Left renal cortex interstitium (tissue), 4 donors: ENCODE measurements around the gene ARFGAP1. TPM values are rescaled to one million over a fixed set of nuclear protein-coding genes. Genes with fewer than 3 reads are reported as not detected.

Experiments used
- DNase-seq, 4 donors: peaks; one replicate each; pipeline ENCODE4 v3.0.0-alpha.2; 2013; ENCODE audit warnings: low read depth in 4 of 4, low spot score in 2 of 4, missing footprints in 1 of 4
- polyA plus RNA-seq, 4 donors: library from polyadenylated mRNA; unstranded; fragments of 120-200 nt; gene quantifications; one replicate each; pipeline ENCODE4 v1.2.1, GENCODE V29; 2013; ENCODE audit not compliant: insufficient read length in 4 of 4

ARFGAP1 gene
- polyA plus RNA-seq, 4 donors = 53.9 to 90.8 (median 73.9) TPM

DNA sequence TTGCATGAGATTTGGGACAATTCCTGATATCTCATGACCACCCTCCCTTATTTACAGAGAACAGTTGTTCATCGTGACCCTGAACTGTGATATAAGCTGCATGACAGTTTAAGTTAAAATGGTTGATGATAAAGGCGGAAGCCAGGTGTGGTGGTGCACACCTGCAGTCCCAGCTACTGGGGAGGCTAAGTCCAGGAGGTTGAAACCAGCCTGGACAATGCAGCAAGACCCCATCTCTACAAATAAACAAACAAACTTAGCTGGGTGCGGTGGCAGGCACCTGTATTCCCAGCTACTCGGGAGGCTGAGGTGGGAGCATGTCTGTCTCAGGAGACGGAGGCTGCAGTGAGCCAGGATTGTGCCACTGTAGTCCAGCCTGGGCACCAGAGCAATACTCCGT is 44.4 kb downstream of the ARFGAP1 start:
- no peak for DNase-seq

DNA sequence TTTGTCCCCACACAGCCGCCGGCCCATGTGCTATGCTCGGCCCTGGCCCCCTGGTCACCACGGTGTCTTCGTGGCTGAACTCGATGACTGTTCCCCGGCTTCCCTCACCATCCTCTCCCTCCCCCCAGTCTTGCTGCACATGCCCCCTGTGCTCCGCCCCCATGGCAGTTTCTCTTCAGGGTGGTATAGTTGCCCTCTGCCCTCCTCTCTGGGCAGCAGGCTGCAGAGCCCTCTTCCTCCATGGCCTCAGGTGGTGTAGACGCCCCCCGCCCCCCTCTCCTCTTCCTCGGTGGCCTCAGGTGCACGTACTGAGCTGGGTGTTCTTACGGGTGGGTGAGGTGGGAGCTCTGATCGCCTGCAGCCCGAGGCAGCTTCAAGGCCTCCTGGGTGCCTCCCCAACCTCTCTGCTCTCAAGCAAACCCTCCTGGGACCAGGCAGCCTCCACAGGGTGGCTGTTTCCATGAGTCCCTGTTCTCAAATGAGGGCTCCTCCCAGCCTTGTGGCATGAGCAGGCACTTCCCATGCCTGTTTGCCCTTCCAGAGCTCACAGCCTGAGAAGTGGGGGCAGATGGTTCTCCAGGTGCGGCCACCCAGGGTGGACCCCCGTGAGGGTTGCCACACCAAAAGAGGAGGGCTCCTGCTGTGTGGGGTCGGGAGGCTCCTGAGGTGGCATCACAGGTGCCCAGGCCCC is 45.1 kb downstream of the ARFGAP1 start:
- no peak for DNase-seq

DNA sequence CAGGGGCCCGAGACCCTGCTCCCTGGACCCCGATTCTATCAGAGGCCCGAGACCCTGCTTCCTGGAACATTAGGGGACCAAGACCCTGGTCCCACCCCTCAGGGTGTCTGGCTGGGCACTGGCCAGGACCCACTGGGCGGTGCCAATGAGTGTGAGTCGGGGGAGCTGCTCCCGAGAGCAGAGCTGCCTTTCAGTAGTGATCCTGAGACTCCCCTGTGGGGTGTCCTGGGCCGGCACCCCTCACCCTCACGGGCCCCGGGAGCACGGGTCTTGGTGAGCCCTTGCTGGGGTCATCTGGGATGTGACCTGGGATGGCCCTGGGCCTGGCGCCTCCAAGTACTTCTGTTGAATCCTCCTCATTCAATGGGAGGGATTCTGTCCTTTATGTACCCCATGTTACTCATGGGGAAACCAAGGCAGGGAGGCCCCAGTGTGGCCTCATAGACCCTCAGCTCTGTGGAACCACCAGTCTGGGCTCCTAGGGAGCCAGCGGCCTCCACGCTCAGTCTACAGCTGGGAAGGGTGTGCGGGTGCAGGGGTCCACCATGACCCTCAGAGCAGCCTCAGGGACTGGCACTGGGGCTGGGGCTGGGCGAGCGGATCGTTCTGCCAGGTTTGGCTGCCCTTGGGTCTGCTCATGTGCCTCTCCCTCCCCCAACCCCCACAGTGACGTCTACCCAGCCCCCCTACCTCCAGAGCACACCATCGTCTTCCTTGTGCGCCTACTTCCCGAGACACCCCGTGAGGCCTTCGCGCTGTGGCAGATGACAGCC is 46.0 kb downstream of the ARFGAP1 start:
- DNase-seq = no peak

DNA sequence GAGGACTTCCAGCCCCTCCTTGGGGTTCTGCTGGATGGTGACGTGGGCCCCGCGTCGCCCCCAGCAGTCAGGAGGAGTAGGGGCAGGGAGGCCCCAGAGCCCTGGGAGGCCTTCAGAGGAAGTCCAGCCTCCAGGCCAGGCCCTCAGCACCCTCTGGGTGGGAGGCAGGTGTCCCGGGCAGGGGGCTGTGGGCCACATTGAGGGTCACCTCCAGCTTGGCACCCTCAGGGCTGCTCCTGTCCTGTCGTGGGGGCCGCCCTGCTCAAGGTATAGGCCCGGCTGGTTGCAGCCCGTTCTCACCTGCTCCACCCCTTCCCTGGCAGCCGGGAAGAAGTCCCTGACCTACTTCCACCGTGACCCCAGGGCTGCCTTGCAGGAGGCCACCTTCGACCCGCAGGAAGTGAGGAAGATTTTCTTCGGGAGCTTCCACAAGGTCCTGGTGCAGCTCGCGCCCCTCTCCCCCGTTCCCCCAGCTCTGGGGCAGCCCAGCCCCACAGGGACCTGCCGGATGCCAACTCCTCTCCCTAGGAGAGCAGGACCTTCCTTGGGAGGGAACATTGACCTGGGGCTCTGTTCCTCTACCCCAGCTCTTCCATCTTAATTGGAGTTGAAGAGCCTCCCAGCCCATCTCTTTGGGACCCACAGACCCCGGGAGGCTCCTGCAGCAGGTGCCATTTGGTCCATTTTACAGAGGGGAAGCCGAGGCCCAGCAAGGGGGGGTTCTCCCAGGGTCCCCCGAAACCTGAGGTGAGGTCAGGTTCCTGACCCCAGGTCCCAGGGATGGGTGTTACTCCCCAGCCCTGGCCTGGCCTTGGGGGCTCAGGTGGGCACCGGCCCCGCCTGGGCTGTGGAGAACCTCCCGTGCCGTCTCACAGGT is 46.8 kb downstream of the ARFGAP1 start:
- DNase-seq = no peak

DNA sequence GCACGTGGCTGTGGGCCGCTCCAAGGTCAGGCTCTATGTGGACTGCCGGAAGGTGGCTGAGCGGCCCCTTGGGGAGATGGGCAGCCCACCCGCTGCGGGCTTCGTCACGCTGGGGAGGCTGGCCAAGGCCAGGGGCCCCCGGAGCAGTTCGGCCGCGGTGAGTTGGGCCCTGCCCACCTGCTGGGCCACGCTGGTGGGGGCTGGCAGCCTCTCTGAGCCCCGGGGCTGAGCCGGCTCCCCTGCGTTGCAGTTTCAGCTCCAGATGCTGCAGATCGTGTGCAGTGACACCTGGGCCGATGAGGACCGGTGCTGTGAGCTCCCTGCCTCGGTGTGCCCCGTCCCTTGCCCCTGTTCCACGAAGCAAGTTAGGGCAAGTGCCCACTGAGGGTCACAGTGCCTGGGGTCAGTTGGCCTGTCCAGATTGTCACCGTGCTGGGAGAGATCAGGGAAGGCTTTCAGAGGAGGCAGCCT is 47.5 kb downstream of the ARFGAP1 start:
- no peak for DNase-seq

DNA sequence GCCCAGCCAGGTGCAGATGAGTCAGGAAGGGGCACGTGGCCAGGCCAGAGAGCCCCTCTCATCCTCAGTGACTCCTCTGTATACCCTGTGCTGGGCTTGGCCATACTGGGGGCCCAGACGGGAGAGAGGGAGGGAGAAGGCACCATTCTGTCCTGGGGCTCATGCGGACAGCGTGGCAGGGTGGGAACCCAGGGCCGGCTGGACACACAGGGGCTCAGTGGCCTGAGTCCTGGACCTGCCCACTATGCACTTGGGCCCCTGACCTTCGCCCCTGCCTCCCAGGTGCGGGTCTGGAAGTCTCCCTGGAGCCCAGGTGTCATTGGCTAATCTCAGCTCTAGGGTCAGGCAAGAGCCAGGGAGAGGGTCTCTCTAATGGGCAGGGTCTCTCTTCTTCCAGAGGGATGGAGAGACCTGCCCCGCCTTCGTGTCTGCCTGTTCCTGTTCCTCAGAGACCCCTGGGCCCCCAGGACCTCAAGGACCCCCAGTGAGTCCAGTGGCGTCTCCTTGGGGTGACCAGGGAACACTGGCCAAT is 48.1 kb downstream of the ARFGAP1 start:
- DNase-seq = no peak

DNA sequence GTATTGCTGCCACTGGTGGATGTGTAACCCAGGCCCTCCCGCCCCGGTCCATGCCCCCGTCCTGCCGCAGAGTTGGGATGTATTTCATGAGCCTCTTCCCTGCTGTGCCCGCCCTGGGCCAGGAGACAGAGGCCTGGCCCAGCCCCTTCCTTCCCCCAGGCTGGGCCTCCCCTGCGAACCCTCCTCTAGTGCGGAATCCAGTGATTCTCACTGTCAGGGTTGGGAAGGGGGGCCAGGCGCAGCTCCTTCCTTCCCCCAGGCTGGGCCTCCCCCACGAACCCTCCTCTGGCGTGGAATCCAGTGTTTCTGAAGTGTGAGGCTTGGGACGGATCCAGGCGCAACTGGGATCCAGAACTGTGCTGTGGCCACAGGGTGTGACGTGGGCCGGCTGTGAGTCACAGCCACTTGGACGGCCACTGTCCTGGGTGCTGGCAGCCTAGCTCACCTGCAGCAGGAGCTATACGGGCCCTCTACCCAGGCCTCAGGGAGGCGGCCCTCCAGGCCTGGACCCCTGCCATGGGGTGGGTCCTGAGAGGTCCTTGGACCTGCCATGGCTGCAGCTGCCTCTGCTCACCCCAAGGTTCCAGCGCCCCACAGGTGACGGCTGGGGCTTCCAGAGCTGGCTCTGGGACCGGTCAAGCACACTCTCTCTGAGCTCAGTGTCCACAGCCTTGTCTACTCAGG is 48.7 kb downstream of the ARFGAP1 start:
- no peak for DNase-seq

DNA sequence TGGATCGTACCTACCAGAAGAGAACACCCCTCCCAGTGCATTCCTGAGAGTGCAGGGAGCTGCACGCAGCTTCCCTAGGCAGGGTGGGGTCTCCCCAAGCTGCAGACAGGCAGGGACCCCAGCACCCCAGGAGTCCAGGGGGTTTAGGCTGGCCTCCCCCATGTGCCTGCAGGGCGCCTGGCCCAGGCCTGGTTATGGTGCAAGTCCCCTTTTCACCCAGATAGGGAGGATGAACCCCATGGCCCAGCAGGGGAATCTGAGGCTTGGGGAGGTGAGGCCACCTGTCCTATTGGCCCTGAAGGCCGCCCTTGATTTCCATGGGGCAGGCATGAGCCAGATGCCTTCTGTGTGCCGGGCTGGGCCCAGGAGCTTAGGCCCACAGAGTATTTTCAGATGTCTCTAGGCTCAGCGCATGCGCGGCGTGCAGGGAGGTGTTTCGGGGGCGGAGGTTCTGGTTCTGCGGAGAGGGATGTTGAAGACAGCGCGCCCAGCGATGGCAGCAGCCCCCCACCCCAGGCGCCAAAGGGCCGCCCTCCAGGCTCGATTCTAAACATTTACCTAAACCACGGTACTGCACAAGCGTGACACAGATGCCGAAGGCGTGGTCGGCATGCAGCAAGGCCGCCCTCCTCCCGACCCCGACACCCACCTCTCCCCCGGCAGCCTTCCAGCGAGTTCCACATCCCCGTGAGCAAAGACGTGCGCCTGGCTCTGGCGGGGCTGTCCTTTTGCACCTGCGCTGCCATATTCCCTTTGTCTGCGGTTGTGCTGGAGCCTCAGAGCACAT is 49.7 kb downstream of the ARFGAP1 start:
- no peak for DNase-seq

DNA sequence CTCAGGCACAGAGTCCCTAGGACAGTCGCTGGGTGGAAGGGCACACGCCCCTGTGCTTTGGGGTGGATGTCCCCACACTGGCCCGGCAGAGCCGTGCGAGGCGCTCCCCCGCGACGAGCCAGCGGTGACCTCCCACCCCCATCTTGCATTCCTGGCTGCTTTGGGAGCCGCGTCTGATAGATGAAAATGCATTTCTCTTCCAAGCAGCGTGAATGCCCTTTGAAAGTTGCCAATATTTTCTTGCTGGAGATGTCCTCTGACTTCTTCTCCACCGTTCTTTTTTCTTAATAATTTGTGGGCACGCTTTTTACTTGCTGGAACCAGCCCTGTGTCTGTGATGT is 50.3 kb downstream of the ARFGAP1 start:
- DNase-seq = no peak

DNA sequence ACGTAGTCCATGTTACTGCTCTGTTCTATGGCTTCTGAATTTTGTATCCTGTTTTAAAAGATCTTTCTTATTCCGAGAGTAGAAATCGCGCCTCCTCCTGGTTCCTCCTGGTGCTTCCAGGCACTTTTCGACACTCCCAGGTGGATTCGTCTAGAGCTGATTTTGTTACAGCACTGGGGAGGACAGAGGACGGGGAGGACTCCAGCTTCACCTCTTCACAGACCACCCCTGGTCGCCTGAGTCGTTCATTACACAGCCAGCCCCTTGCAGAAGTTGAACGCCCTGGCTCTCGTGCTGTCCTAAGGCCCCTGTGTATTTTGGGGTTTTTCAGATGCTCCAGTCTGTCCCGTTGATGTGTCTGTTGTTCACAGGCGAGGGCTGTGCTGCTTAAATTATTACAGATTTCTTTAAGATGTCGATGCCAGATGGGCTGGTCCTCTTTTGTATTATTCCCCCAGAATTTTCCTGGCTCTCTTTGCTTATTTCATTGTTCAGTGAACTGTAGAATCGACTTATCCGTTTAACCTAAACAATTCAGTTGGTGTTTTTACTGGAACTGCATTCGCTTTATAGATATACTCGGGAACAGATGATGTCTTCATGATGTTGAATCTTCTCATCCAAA is 50.9 kb downstream of the ARFGAP1 start:
- no peak for DNase-seq

DNA sequence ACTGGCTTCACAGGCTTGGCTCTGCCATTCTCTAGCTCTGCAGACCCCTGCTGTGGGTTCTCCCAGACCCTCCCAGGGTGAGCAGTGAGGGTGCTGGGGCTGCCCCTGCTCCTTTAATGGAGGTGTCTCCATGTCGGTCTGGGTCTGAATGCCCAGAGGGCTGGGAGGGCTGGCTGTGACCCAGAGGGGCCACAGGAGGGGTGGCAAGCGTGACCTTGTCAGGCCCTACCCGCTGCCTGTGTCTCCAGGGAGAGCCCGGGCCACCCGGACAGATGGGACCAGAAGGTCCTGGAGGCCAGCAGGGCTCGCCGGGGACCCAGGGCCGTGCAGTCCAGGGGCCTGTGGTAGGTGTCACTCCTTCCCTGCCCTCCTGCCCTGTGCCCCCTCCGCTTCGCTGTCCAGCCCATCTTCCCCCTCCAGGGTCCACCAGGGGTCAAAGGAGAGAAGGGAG is 52.4 kb downstream of the ARFGAP1 start:
- no peak for DNase-seq

DNA sequence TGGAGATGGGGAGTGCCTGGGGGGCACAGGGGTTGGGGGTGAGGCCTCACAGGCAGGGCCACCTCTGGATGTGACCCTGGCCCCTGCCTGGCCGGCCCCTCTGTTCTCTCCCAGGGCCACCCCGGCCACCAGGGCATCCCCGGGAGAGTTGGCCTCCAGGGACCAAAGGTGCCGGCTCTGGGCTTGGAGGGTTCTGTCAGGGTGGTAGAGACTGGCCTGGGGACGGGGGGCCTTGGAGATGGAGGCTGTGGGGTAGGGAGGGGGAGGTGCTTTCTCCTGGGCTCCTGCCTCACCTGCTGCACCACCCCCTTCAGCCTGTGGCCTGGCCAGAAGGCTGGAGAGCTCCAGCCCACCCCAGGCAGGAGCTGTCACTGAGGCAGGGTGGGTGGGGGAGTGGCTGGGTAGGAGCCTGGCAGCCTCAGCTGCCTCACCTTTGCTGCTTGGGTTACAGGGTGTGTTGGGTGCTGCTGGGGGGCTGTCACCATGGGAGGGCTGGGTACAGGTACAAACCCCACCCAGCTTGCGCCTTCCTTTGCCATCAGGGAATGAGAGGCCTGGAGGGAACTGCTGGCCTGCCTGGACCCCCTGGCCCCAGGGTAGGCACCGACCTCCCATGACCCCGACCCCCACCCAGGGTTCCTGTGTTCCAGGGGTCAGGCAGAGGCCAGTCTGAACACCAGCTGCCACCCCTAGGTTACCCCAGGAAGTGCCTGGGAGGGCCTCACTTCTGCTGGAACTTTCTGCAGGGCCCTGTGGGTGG is 53.1 kb downstream of the ARFGAP1 start:
- no peak for DNase-seq

DNA sequence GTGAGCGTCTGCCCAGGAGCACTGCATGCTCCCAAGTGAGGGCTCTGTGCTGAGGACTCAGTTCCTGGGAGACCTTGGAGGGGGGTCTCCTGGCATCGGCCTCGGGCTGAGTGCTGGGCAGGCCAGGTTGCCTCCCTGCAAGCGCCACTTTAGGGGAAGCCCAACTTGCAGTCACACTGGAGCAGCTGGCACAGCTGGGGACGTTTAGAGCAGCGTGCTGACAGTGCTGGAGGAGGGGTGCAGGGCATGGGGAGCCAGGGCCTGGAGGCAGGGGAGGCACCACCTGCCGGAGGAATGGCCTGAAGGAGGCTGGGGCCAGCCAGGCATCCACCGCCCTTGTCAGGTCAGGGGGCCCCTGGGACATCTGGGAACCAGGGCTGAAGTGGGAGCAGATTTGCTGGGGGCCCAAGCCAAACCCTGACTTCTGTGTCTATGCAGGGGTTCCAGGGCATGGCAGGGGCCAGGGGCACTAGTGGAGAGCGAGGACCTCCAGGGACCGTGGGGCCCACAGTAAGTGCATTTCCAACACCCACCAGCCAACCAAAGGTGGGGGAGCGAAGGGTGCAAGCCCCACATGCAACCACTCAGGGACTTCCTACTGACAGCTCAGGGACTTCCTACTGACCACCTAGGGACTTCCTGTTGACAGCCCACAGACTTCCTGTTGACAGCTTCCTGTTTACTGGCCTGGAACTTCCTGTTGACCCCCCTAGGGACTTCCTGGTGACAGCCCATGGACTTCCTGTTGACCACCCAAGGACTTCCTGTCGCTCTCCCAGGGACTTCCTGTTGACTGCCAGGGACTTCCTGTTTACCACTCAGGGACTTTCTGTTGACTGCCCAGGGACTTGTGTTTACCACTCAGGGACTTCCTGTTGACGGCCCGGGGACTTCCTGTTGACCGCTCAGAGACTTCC is 54.0 kb downstream of the ARFGAP1 start:
- DNase-seq = no peak

DNA sequence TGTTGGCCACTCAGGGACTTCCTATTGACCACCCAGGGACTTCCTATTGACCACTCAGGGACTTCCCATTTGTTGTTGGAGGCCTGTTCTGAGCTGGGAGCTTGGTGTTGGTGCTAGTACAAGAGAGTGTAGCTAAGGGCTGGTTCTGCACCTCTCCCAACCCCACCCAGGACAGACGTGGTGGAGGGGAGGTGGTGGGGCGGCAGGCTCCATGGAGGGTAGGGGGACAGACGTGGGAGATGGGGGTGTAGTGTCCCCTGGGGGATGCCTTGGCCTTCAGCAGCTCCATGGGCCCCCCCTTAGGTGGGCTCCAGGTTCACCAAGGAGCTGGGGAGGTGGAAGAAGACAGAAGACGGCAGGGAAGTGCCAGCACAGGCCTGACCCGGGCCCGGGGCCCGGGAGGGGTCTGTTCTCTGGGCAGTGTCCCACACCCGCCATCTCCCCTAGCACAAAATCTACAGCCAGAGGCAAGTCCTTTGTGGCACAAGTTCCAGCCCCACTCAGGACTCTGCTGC is 54.7 kb downstream of the ARFGAP1 start:
- no peak for DNase-seq

DNA sequence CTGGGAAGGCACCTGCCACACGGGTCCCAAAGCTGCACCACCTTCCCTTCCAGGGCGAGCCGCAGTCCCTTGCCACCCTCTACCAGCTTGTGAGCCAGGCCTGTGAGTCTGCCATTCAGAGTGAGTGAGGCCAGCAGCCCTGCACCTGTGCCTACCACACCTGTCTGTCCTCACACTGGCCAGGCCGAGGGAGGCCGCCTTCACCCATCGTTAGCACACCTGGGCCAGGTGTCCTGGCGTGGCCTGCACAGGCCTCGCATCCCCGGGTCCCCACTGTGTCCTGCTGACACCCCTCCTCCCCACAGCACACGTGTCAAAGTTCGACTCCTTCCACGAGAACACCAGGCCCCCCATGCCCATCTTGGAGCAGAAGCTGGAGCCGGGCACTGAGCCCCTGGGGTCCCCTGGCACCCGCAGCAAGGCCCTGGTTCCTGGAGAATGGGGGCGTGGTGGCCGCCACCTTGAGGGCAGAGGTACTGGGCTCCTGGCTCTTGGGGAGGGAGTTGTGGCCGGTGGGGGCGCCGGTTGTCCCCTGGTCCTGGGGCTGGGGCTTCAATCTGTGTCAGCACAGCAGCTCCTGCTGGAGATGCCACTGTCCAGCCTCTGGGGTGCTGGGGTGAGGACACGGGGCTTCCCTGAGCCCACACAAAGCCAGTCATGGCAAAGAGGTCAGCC is 55.5 kb downstream of the ARFGAP1 start:
- DNase-seq = no peak

DNA sequence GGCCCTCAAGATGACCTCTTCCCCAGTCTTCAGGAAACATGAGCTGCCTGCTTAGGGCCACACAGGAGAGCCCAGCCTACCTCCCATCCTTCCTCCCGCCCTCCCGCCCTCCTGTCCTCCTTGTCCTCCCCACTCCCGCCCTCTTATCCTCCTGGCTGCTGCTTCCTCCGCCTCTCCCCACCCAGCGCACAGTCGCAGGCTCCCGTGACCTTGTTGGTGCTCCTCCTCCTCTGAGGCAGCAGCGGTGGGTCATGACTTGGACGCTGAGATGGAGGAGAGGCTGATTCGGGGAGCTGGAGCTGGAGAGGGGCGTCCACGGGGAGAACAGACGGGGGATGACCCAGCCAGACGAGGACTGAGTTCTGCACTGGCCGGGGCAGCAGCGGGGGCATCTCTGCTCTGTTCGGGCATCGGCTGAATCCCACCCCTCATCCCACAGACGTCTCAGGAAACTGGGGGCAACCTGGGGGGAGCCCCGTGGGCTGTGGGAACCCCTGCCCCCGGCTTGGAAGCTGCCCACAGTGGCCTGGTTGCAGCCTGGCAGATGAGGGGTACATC is 56.2 kb downstream of the ARFGAP1 start:
- no peak for DNase-seq
